Skin of body (tissue), 3 donors: ENCODE results near the gene RTN4. TPM values are rescaled to one million over a fixed set of nuclear protein-coding genes. Genes with fewer than 3 reads are reported as not detected.

Source experiments
- DNase-seq: peaks from one replicate; lab custom pipeline; 2025; lab: John Stamatoyannopoulos, UW
- small RNA-seq: library from RNA; depleted of rRNA; stranded (forward); fragments of <200 nt; gene quantifications from one replicate; pipeline ENCODE3, GENCODE V24; 2014; ENCODE audit warnings: low replicate concordance
- total RNA-seq: library from RNA; depleted of rRNA; stranded (reverse); fragments of >200 nt; gene quantifications from one replicate; pipeline ENCODE4 v1.2.3, GENCODE V29; 2014

Gene RTN4
- total RNA-seq, 1 donor from 2014 or later, result 225 TPM

GRCh38 chr2:54925022-54925421 lies 125.2 kb downstream of the RTN4 start:
- DNase-seq, result no peak

GRCh38 chr2:54924121-54924520 lies 126.1 kb downstream of the RTN4 start:
- no peak for DNase-seq

Small RNA genes within 50 kb of the gene (small RNA-seq; reads per million reads assigned to genes)
- not detected for gene RNU6-433P

Other genes with a start within 250 kb of the RTN4 start
- 13.7 TPM for gene CLHC1, start 181.8 kb upstream of the RTN4 start, total RNA-seq
- 964 TPM for gene RPS27A, start 182.2 kb upstream of the RTN4 start, total RNA-seq
- 16.8 TPM for gene MTIF2, start 218.8 kb upstream of the RTN4 start, total RNA-seq